ENCODE measurements around the gene ZNF740. TPM values are rescaled to one million over a fixed set of nuclear protein-coding genes. Genes with fewer than 3 reads are reported as not detected.

ZNF740 gene
- total and polyA plus RNA-seq, 2 of the 8 experiments (the other 6 are each of a cell fraction or from before 2014, with no cell fraction given) = 8.2 to 40.0 TPM

GRCh38 chr12:53143355-53143754, 37.2 kb upstream of the ZNF740 start (continued):
- TF ChIP-seq TAF7 (optimal IDR thresholded peaks at IDR 0.05; ENCODE audit: borderline replicate concordance, low read depth, low read length) (no peak), RAD21 (IDR thresholded peaks at IDR 0.05 in 1 of 2, conservative IDR thresholded peaks at IDR 0.05 in 1 of 2; ENCODE audit: low read depth in 2 of 2, low read length in 2 of 2) (no peak)
